Measurements from ENCODE around the gene CCDC78.

GRCh38 chr16:707062-707538 is 19.1 kb downstream of the CCDC78 start:
- TF ChIP-seq POLR2A (IDR thresholded peaks at IDR 0.05; ENCODE audit: low read length) (no peak), GATA1 (IDR thresholded peaks at IDR 0.05; ENCODE audit: low read depth, low read length) (no peak)
